ENCODE results near the gene CHIC2. TPM values are rescaled to one million over a fixed set of nuclear protein-coding genes. Genes with fewer than 3 reads are reported as not detected.
"Not testable (repeated sequence)": the region's sequence is repeated elsewhere in the genome, so short reads cannot be mapped to it uniquely, and the experiment has no call there.

Gene CHIC2
- 25.9 TPM for polyA plus RNA-seq
- long read RNA-seq, donor 1, transcript CHIC2-201 (6 exons, 1,194 nt) = major isoform, 6 of 6 reads
- long read RNA-seq, donor 1, partial matches to known transcripts = 0 of 6 reads
- long read RNA-seq, donor 1, other reads (novel, unspliced or antisense) = 0 of 6 reads
- long read RNA-seq, donor 2, transcript CHIC2-201 (6 exons, 1,194 nt) = major isoform, 24 of 27 reads
- long read RNA-seq, donor 2, partial matches to known transcripts = 0 of 27 reads
- long read RNA-seq, donor 2, other reads (novel, unspliced or antisense) = 0 of 27 reads
- long read RNA-seq, donor 3, transcript CHIC2-201 (6 exons, 1,194 nt) = major isoform, 27 of 28 reads
- long read RNA-seq, donor 3, partial matches to known transcripts = 0 of 28 reads
- long read RNA-seq, donor 3, other reads (novel, unspliced or antisense) = 0 of 28 reads
- long read RNA-seq, donor 4, partial matches to known transcripts = 0 of 2 reads
- long read RNA-seq, donor 4, other reads (novel, unspliced or antisense) = 0 of 2 reads
- long read RNA-seq, donor 5, transcript CHIC2-201 (6 exons, 1,194 nt) = major isoform, 6 of 6 reads
- long read RNA-seq, donor 5, partial matches to known transcripts = 0 of 6 reads
- long read RNA-seq, donor 5, other reads (novel, unspliced or antisense) = 0 of 6 reads
- long read RNA-seq, donor 6, transcript CHIC2-201 (6 exons, 1,194 nt) = major isoform, 15 of 16 reads
- long read RNA-seq, donor 6, partial matches to known transcripts = 0 of 16 reads
- long read RNA-seq, donor 6, other reads (novel, unspliced or antisense) = 0 of 16 reads
- long read RNA-seq, donor 7, transcript CHIC2-201 (6 exons, 1,194 nt) = major isoform, 8 of 9 reads
- long read RNA-seq, donor 7, partial matches to known transcripts = 0 of 9 reads
- long read RNA-seq, donor 7, other reads (novel, unspliced or antisense) = 0 of 9 reads
- long read RNA-seq, donor 8, transcript CHIC2-201 (6 exons, 1,194 nt) = major isoform, 24 of 29 reads
- long read RNA-seq, donor 8, partial matches to known transcripts = 0 of 29 reads
- long read RNA-seq, donor 8, other reads (novel, unspliced or antisense) = 0 of 29 reads
- long read RNA-seq, donor 9, transcript CHIC2-201 (6 exons, 1,194 nt) = major isoform, 14 of 17 reads
- long read RNA-seq, donor 9, partial matches to known transcripts = 0 of 17 reads
- long read RNA-seq, donor 9, other reads (novel, unspliced or antisense) = 0 of 17 reads
- long read RNA-seq, donor 10, transcript CHIC2-201 (6 exons, 1,194 nt) = major isoform, 20 of 21 reads
- long read RNA-seq, donor 10, partial matches to known transcripts = 0 of 21 reads
- long read RNA-seq, donor 10, other reads (novel, unspliced or antisense) = 0 of 21 reads
- long read RNA-seq, donor 11, transcript CHIC2-201 (6 exons, 1,194 nt) = major isoform, 8 of 9 reads
- long read RNA-seq, donor 11, partial matches to known transcripts = 0 of 9 reads
- long read RNA-seq, donor 11, other reads (novel, unspliced or antisense) = 0 of 9 reads

- H3K9me3 ChIP-seq (ENCODE audit: control insufficient read depth, low read depth, low read length) = no peaks in the 10 kb centered on the region
- no CpG with 5 or more reads among the region's 87 CpGs for WGBS (ENCODE audit: insufficient coverage, low lambda C conversion rate)
- H3K4me3 ChIP-seq (ENCODE audit: low read length) = peak within 1 kb of the TSS; percentile 88
- peak; percentile 95 to 97 for DNase-seq
- no peaks in the 10 kb centered on the region for H3K27me3 ChIP-seq (ENCODE audit: control insufficient read depth, insufficient read depth, low read length)
- H3K27ac ChIP-seq (ENCODE audit: low read length) = peak within 1 kb of the TSS; percentile 81
- no peaks in the 10 kb centered on the region for H3K36me3 ChIP-seq (ENCODE audit: control insufficient read depth, insufficient read depth, low read length)
- peaks cover 7% of the 10 kb centered on the region for H3K4me1 ChIP-seq (ENCODE audit: control insufficient read depth, insufficient read depth, low read length)
These were observed at the start of gene CHIC2 for GRCh38 chr4:54064317-54065111. TSS of gene CHIC2 (minus strand) at chr4:54064605. CDS start at chr4:54064300, 305 bp downstream.

- no CpG with 5 or more reads among the region's 1 CpG for WGBS (ENCODE audit: insufficient coverage, low lambda C conversion rate)
- Histone ChIP-seq H3K4me1 (ENCODE audit: control insufficient read depth, insufficient read depth, low read length) (peaks cover 11% of the 10 kb centered on the region), H3K27me3 (ENCODE audit: control insufficient read depth, insufficient read depth, low read length) (peaks cover 34% of the 10 kb centered on the region)
- DNase-seq; H3K36me3 ChIP-seq (ENCODE audit: control insufficient read depth, insufficient read depth, low read length); H3K9me3 ChIP-seq (ENCODE audit: control insufficient read depth, low read depth, low read length); H3K27ac ChIP-seq (ENCODE audit: low read length); H3K4me3 ChIP-seq (ENCODE audit: low read length): not testable (repeated sequence)
These were observed 48.8 kb upstream of the CHIC2 start for GRCh38 chr4:54113206-54113605.

GRCh38 chr4:54110019-54110416 is 45.6 kb upstream of the CHIC2 start:
- peaks cover 64% of the 10 kb centered on the region for H3K27me3 ChIP-seq (ENCODE audit: control insufficient read depth, insufficient read depth, low read length)
- no peak overlapping the region for H3K27ac ChIP-seq (ENCODE audit: low read length)
- H3K4me1 ChIP-seq (ENCODE audit: control insufficient read depth, insufficient read depth, low read length) = peaks cover 12% of the 10 kb centered on the region
- no peak overlapping the region for H3K4me3 ChIP-seq (ENCODE audit: low read length)
- peaks cover 5% of the 10 kb centered on the region for H3K9me3 ChIP-seq (ENCODE audit: control insufficient read depth, low read depth, low read length)
- H3K36me3 ChIP-seq (ENCODE audit: control insufficient read depth, insufficient read depth, low read length) = no peaks in the 10 kb centered on the region
- 8% methylated on average over 2 of the region's 10 CpGs for WGBS (ENCODE audit: insufficient coverage, low lambda C conversion rate)
- no peak for DNase-seq

GRCh38 chr4:54109241-54110018 is 45.0 kb upstream of the CHIC2 start:
- H3K4me3 ChIP-seq (ENCODE audit: low read length) = peak overlapping the region; percentile 23
- no peaks in the 10 kb centered on the region for H3K36me3 ChIP-seq (ENCODE audit: control insufficient read depth, insufficient read depth, low read length)
- DNase-seq = peak in 1 of 2 donors; percentile 64
- peaks cover 69% of the 10 kb centered on the region for H3K27me3 ChIP-seq (ENCODE audit: control insufficient read depth, insufficient read depth, low read length)
- H3K4me1 ChIP-seq (ENCODE audit: control insufficient read depth, insufficient read depth, low read length) = peaks cover 12% of the 10 kb centered on the region
- peaks cover 5% of the 10 kb centered on the region for H3K9me3 ChIP-seq (ENCODE audit: control insufficient read depth, low read depth, low read length)
- no CpG with 5 or more reads among the region's 51 CpGs for WGBS (ENCODE audit: insufficient coverage, low lambda C conversion rate)
- H3K27ac ChIP-seq (ENCODE audit: low read length) = no peak overlapping the region

- no peaks in the 10 kb centered on the region for H3K36me3 ChIP-seq (ENCODE audit: control insufficient read depth, insufficient read depth, low read length)
- H3K4me3 ChIP-seq (ENCODE audit: low read length) = no peak overlapping the region
- H3K27me3 ChIP-seq (ENCODE audit: control insufficient read depth, insufficient read depth, low read length) = peaks cover 82% of the 10 kb centered on the region
- DNase-seq = peak in 1 of 2 donors; percentile 14
- no peak overlapping the region for H3K27ac ChIP-seq (ENCODE audit: low read length)
- peaks cover 5% of the 10 kb centered on the region for H3K9me3 ChIP-seq (ENCODE audit: control insufficient read depth, low read depth, low read length)
- peaks cover 17% of the 10 kb centered on the region for H3K4me1 ChIP-seq (ENCODE audit: control insufficient read depth, insufficient read depth, low read length)
- 10% methylated on average over 7 of the region's 22 CpGs for WGBS (ENCODE audit: insufficient coverage, low lambda C conversion rate)
These were observed 43.7 kb upstream of the CHIC2 start for GRCh38 chr4:54107951-54108748.

GRCh38 chr4:54104907-54105306 is 40.5 kb upstream of the CHIC2 start:
- Histone ChIP-seq H3K27me3 (ENCODE audit: control insufficient read depth, insufficient read depth, low read length) (peaks cover 98% of the 10 kb centered on the region), H3K9me3 (ENCODE audit: control insufficient read depth, low read depth, low read length) (peaks cover 7% of the 10 kb centered on the region), H3K4me1 (ENCODE audit: control insufficient read depth, insufficient read depth, low read length) (peaks cover 29% of the 10 kb centered on the region)

GRCh38 chr4:54103190-54103574 is 38.8 kb upstream of the CHIC2 start:
- peak in 1 of 2 donors; percentile 25 for DNase-seq
- Histone ChIP-seq H3K27me3 (ENCODE audit: control insufficient read depth, insufficient read depth, low read length) (peaks cover 98% of the 10 kb centered on the region), H3K4me1 (ENCODE audit: control insufficient read depth, insufficient read depth, low read length) (peaks cover 26% of the 10 kb centered on the region), H3K4me3 (ENCODE audit: low read length) (no peak overlapping the region), H3K36me3 (ENCODE audit: control insufficient read depth, insufficient read depth, low read length) (no peaks in the 10 kb centered on the region), H3K27ac (ENCODE audit: low read length) (no peak overlapping the region), H3K9me3 (ENCODE audit: control insufficient read depth, low read depth, low read length) (peaks cover 5% of the 10 kb centered on the region)
- WGBS (ENCODE audit: insufficient coverage, low lambda C conversion rate) = no CpG with 5 or more reads among the region's 8 CpGs

More at GRCh38 chr4:54104907-54105306, 40.5 kb upstream of the CHIC2 start:
- Histone ChIP-seq H3K27ac (ENCODE audit: low read length) (no peak overlapping the region), H3K36me3 (ENCODE audit: control insufficient read depth, insufficient read depth, low read length) (no peaks in the 10 kb centered on the region), H3K4me3 (ENCODE audit: low read length) (no peak overlapping the region)
- WGBS (ENCODE audit: insufficient coverage, low lambda C conversion rate) = no CpG with 5 or more reads among the region's 1 CpG
- no peak for DNase-seq

- Histone ChIP-seq H3K27ac (ENCODE audit: low read length) (no peak overlapping the region), H3K4me1 (ENCODE audit: control insufficient read depth, insufficient read depth, low read length) (peaks cover 24% of the 10 kb centered on the region), H3K4me3 (ENCODE audit: low read length) (no peak overlapping the region), H3K27me3 (ENCODE audit: control insufficient read depth, insufficient read depth, low read length) (peaks cover 98% of the 10 kb centered on the region), H3K36me3 (ENCODE audit: control insufficient read depth, insufficient read depth, low read length) (no peaks in the 10 kb centered on the region), H3K9me3 (ENCODE audit: control insufficient read depth, low read depth, low read length) (peaks cover 5% of the 10 kb centered on the region)
- 43% methylated on average over 1 of the region's 6 CpGs for WGBS (ENCODE audit: insufficient coverage, low lambda C conversion rate)
- no peak for DNase-seq
These were observed 38.2 kb upstream of the CHIC2 start for GRCh38 chr4:54102531-54103106.

Data from large intestine (tissue), 12 donors.